Measurements from ENCODE around the gene PPP1R14C.

PPP1R14C gene

DNA sequence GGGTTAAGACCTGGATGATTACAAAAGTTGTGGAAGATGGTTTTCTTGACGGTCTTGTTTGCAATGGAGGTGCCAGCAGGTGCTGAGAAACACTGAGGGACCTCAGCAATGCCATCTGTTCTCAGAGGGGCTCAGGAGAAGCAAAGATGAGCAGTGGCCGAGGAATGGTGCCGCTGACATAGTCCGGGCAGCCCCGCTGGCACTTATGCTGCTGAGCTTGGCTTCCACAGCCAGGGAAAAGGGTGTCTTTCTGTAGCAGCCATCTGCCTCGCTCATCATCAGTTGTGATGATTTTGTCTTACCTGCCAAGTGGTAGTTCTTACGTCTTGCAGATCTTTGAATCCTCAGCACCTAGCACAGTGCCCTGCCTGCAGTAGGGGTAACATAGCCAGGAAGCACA is 55.7 kb downstream of the PPP1R14C start:
- no peak for DNase-seq

DNA sequence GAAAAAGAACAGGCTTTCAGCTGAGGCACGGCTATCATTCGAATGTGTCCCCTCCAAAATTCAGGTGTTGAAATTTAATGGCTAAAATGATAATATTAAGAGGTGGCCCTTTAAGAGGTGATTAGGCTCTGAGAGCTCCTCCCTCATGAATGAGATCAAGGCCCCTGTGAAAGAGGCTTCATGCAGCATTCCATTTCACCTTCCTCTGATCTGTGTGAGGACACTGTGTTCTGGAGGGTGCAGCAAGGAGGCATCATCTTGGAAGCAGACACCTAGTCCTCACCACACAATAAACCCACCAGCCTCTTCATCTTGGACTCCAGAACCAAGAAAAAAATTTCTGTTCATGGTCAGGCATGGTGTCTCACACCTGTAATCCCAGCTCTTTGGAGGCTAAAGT is 56.4 kb downstream of the PPP1R14C start:
- DNase-seq: no peak

DNA sequence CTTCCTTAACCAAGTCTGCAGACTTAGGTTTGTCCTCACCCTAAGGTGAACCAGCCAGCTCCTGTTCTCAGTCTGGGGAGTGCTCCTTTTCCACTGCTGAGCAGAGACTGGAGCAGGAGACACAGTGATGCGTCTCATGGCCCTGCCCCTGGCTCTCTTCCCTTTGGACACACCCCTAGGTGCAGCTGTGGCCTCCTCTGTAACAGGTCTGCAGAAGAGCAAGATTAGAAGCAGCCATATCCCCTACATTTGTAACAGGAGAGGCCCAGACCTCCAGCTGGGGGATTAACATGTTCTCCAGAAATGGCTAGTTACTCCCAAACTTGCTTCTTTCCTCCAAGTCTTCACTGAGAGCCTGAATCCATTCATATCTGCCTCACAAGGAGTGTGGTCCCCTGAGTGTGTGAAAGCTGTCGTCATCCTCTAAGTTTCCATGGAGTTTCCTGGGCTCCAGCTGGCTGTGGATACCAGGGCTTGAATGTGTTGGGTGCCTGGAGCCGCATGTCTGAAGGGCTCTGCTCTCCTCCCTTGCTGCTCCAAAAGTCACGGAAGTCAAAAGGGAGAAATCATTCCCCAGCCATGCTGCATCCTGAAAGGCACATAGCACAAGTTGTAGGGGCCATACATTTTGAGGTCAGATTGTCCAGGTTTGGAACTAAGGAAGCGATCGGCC is 57.7 kb downstream of the PPP1R14C start:
- no peak for DNase-seq

DNA sequence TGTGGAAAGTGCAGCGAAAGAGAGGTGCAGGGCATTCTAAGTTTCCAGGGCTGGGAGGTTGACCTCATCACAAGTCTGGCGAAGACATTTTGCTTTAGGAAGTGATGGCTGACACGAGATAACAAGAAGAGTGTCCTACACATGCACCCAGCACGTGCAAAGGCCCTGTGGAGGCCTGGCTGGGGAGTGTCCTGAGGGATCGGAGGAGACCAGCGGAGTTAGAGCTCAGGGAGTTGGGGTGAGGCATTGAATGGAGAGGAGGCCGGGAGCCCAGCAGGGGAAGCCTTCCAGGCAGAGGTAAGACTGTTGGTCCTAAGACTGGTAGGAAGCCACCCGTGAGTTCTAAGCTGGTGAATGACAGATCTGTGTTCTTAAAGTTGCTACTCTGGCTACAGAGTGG is 58.4 kb downstream of the PPP1R14C start:
- DNase-seq: no peak

DNA sequence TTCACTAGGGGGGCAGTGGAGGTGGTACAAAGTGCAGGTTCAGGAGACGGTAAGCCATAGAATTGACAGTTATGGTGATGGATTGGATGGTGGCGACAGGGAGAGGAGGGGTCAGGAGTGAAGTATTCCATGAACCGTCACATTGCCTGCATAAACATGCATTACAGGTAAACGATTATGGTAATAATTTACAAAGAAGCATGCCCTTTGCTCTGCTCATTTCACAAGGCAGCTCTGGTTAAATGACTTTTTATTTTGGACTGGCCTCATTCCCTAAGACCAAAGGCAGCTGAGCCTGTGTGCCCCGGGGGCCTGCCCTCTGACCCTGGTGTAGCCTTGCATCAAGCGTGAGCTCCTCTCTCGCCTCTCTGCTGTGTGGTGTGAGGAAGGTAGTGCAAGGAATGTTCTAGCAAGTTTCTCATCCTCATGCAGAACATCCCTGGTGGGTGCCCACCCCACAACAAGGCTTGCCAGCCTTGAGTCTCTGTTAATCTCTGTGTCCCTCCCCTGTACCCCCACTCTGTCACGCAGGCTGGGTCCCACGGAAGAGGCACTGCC is 59.0 kb downstream of the PPP1R14C start:
- no peak for DNase-seq

DNA sequence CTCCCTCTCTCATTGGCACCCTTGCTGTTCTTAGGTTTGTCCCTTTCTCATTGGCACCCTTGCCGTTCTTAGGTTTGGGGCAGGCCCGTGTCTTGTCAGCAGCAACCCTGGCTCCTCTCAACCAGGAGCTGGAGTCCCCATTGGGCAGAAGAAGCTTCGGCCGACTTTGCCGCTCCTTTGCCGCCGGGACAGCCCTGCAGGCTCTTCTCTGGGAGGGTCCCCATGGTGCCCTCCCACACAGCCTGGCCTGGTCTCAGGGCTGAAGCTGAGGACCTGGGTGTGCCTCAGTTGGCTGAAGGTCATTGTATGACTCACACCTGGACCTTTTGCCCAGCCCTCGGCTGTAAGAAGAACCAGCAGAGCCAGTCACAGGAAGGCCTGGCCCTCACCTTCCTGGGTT is 59.6 kb downstream of the PPP1R14C start:
- no peak for DNase-seq

DNA sequence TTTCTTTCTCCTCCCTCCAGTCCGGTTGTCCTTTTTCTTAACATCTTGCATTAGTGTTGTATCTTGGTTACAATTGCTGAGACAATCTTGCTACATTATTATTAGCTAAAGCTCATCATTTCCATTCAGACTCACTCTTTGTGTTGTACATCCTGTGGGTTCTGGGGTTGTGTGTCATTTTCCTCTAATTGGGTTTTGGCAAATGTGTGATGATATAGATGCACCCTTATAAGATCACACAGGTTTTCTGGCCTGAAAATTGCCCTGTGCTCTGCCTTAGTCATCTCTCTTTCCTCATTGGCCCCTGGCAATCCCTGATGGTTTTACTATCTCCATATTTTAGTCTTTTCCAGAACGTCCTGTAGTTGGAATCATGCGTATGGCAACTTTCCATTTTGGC is 60.1 kb downstream of the PPP1R14C start:
- no peak for DNase-seq

DNA sequence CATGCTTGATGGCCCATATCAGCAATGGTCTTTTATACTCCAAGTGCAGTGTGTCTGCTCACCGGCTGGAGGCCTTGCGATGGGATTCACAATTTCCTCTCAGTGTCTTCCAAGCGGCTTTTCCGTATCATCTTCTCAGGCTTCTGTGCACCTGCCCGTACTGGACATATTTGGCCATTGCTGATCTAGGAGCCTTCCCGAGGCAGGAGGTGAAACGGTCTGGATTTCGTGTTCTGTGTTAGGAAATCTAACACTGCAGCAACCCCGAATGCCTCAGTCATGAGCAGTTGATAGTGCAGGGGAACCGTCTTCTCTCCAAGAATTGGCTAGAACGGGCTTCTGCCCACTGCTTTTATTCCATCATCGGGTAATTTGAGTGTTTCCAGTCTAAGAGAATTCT is 60.5 kb downstream of the PPP1R14C start:
- no peak for DNase-seq

DNA sequence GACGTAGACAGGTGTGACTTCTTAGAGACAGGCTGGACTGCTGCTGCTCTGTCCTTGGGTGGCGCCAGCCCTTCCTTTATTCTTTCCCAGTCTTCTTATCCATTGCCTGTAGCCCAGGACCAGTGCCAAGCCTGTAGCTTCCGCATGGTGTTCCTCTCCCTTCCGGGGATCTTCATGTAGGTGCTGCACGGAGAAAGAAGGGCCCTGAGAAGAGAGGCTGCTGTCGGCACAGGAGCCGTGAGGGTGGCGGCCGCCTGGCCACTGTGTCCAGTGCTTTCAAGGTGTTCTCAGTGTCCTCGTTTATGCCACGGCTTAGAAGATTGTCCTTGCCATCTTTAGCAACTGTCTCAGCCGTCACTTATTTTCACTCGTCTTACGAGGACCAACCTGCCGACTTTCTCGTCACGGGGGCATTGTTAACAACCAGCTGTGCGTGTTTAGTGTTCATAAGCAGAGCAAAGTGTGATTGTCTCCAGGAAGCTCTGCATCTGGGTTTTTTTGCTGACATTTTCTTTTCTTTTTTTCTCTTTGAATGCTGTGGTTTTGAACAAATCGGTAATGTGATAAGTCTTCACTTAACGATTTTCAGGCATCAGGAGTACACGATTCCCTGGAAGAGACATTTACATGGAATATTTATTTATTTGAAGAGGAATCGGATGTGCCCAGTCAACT is 61.2 kb downstream of the PPP1R14C start:
- no peak for DNase-seq

DNA sequence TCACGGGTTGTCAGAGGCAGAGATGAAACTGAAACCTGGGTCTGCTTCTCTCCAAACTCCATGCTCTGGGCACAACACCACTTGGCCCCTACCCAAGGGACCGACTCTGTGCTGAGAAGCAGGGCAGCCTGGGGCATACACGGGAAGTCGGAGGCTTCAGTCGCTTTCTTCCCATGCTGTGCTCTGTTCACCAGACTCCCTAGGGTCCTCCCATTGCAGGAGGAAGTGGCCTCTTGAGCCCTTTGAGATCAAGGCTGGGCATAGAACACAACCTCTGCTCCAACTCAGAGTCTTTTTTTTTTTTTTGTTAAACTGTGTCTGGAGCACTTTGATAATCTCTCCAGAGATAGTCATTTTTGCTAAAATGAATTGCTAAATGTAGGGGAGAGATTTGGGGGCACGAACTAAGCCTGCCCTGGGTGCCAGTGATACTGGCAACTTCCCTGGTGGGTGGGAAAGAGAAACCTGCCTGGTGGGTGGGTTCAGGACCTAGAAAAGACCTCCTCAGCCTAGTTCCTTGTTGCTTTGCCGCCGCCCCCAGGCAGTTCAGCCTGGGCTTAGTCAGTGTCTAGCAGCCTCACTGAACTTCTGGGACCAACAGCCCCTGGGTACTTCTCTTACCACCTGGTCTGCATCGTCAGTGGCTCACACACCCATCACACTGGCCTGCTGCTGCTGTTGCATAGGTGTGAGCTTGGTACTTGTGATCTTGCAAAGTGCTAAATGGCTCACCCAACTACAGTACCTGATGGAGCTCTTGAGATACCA is 62.0 kb downstream of the PPP1R14C start:
- DNase-seq: no peak

DNA sequence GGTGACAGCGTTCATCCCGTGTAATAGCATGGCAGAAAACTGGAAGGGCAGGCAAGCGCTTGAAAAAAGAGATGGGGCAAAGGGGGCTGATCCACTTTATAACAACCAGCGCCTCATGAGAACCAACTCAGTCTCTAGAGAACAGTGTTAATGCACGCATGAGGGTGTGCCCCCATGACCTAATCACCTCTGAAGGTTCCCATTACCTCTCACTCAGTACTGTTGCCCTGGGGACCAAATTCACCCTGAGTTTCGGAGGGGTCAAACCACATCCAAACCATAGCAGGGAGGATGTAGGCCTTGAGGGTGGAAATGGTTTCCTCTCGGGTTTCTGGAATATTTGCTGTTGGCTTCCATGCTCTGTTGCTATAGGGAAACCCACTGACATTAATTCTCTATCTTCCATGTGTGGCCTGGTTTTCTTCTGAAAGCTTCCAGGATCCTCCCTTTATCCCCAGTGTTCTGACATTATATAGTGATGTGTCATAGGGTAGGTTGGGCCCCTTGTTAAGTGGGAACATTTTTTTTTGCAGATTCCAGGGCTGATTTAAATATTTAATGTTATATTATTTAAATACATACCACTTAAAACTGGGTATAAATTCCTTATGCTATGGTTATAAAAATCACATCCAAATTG is 65.2 kb downstream of the PPP1R14C start:
- no peak for DNase-seq

DNA sequence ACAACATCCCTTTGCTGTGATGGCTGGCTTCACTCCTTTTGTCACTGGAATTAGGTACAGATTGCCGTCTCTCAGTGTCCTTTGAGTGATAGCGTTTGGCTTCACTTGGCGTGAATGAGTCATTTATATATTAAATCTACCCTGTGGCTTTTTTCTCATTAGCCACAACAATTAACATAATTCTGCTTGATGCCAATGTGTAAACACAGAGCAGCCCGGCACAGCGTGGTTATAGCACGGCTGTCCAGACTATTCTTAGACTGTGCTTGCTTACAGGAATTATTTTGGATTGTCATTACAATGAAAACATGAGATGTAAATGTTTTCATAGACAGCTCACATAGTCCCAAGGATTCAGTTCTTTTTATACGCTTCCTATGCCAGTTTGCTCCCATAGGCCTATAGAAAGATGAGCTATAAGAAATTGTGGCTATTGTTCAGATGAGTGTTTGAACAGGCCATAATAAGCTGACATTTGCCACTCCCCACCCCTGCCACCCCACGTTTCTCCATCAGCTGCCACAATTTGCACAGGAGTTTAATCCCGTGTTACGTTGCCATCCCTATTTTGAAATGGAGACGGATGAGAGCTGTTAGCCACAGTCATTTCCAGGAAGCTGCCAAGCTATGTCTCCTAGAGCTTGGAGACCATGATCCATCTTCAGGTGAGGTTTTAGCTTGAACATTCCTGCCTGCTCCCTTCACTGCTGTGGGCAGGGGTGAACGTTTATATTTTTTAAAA is 65.9 kb downstream of the PPP1R14C start:
- no peak for DNase-seq

DNA sequence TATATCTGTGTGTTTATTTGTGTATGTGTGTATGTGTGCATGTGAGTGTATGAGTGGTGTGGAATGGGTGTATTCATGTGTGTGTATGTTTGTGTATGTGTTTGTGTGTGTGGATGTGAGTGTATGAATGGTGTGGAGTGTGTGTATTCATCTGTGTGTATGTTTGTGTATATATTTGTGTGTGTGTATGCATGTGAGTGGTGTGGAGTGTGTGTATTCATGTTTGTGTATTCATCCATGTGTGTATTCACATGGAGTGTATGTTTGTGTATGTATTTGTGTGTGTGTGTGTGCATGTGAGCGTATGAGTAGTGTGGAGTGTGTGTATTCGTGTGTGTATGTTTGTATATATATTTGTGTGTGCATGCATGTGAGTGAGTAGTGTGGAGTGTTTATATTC is 66.6 kb downstream of the PPP1R14C start:
- DNase-seq: no peak

DNA sequence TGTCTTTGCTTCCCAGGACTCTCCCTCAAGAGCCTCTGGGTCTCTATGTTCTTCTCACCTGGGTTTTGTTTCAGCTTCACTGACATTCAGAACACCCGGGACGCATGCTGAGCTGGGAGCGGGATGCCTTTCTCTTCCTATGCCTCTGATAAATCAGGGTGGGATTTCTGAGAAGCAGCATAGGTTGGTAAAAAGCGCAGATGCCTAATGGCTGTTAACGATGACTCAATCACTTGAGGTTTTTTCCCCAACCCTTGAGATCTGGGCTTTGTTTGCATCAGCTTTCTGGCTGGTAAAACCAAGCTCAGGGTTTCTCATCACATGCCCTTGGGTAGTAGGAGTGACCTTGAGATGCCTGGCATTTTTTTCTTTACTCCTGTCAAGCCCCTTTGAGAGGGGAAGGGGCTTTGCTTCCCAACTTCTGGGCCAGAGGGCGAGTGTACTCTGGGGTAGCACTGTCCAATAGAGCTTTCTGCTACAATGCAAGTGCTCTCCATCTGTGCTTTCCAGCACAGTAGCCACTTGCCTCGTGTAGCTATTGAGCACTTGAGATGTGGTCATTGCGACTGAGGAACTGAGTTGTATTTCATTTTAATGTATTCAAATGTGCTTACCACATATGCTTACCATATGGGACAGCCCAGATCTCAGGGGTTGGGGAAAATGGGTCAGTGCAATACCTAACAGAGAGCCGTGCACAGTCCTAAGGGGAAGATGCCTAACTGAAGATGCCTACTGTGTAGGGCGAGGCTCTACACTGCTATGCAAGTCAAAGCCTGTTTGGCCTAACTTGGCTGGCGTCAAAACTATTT is 69.1 kb downstream of the PPP1R14C start:
- DNase-seq: no peak

DNA sequence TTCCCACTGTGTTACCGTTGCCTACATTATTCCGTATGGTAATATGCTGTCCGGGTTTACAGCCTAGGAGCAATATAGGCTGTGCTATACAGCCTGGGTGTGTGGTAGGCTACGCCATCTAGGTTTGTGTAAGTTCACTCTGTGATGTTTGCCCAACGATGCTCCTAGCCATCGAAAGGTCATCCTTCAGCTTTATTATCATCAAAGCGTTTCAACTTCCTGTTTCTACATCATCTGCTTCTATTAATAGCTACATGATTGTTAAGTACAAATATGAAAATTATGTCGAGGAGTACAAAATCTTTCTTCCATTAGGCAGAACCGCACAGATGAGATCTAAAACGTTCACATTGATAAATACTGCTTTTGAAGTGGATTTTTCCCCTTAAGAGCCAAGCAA is 69.9 kb downstream of the PPP1R14C start:
- no peak for DNase-seq

DNA sequence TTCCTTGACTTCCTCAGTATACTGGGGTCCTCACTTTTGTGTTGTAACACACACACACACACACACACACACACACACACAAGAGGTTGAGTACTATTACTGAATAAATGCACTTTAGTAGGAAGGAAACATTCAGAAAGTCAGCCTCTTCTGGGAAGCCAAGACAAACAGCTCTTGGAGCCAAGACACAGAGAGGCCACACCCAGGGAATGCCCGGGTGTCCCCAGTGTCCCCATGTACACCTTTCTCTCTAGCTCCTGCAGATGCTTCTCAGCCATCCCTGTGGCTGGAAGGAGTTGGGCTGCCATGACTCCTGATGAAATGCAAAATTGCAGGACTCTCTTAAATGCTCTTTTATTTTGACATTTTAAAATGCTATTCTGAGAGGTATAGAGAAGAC is 70.5 kb downstream of the PPP1R14C start:
- no peak for DNase-seq

DNA sequence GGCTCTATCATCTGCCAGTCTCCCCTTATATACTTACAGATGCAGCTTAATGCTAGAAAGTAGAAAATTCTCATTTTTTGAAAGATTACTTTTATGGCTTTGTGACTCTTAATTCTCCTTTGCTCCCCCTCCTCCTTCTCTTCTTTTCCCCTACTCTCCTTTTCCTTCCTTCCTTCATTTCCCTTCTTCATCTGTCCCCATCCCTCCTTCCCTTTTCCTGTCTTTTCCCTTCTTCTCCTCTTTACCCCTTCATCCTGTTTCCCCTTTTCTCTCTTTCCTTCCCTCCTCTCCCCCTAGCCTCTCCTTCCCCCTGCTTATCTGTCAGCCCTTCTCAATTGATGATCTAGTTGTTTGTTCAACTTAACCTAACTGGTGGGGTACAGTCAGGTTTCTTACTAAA is 71.5 kb downstream of the PPP1R14C start:
- DNase-seq: no peak

DNA sequence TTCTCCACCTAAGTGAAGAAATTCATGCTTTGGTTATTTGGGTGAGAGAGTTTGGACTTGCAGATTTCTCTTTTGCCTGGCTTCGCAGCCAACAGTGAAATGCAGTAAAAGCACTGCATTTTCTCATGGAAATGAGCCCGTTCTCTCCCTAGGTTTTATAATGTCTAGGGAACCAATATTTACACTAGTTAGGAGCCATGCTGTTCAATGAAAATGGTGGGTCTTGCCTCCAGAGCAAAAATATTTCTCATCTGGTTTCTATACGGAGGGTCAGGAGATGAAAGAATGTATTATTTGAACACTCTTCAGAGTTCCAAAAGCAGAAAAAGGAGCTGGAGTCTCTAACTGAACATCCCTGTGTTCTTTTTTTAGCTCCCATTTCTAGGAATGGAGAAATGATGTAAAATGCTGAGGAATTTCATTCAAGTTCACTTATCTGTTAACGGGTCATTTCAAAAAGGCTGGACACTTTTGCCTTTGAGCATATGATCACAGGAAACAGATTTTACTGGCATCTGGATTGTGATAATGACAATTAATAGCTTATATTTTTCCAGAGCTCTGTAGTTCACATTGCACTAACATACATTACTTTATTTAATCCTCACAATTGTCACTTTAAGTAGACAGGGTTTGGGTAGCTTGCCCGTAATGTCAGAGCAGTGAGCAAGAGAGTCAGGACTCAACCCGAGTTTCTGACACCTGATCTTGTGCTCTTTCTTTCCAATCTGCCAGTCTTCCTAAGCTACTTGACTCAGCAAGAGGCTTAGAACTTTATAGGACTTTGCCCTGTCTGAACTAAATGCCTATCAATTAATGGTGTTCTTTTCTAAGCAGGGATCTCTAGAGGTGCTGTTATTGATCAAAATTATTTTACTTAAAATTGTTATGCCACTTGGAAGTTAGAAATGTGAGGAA is 78.0 kb downstream of the PPP1R14C start:
- no peak for DNase-seq

DNA sequence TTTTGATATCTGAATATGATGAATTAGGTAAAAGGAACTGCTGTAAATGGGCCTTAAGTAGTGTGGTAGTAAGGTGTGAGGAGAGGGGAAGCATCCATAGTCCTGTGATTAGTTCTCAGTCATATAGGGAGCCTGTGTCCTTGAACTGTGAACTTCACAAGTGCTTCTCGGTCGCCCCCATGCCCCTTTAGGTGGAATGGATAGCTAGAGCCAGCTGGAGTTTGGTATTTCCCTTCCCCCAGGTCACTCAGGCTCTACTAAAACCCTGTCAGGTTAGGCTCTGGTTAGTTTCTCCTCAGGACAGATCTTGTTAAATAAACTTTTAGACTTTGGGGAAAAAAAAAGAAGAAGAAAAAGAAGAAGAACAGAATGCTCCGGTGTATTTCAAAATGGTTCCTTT is 82.0 kb downstream of the PPP1R14C start:
- no peak for DNase-seq

DNA sequence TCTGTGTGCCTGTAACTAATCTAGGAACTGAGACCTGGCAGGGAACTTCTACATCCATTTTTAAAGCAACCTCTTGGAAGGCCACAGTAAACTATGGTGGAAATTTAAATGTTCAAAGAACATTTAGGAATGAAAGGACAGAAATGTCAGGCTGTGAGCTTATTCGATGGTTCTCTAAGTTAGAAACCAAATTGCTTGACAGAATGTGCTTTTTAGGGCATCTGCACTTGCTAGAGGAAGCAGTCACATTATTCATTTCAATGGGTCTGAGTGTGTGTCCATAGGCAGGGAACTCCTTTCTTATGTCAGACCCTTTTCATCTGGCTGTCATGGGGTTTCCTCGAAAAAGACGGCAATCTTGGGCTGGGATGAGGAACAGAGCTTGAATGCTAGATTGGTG is 84.4 kb downstream of the PPP1R14C start:
- DNase-seq: no peak

Measured in effector CD8-positive, alpha-beta T cell (primary cell).